ENCODE results near the gene IFI30.

IFI30 gene

DNA sequence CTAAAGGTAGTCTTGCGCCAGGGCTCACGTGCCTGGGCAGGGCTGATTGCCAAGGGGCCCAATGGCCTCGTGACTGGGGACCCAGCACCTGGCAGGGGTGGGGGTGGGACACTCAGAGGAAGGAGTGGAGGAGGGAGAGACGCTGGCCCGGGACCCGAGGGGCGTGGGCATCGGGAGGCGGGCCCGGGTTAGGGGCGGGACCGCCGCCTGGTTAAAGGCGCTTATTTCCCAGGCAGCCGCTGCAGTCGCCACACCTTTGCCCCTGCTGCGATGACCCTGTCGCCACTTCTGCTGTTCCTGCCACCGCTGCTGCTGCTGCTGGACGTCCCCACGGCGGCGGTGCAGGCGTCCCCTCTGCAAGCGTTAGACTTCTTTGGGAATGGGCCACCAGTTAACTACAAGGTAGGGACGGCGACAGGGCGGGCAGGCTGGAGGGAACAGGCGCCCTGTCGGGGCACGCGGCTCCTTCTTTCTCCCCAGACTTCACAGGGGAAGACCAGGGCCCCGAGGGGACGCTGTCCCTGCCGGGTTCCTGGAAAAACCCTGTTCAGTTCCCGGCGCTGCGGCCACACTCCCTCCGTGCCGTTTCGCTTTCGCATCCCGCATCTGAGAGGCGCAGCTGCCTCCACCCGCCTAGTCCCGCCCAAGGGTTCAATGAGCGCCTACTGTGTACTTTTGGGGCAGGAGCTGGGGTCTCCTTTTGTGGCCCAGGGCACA lies at the start of gene IFI30:
TSS of gene IFI30 (plus strand) at position 242 of the 717 bp plus-strand sequence. CDS start at position 271, 29 bp downstream.
- Histone ChIP-seq H3K27me3 (no peaks in the 10 kb centered on the region), H3K4me3 (peak within 1 kb of the TSS; percentile 74), H3K4me2 (peak within 1 kb of the TSS; percentile 92), H3K9me3 (no peaks in the 10 kb centered on the region), H4K20me1 (no peaks in the 10 kb centered on the region), H3K9ac (peak within 1 kb of the TSS; percentile 69), H3K36me3 (peaks cover 23% of the 10 kb centered on the region), H3K4me1 (peaks cover 77% of the 10 kb centered on the region), H3K27ac (peak within 1 kb of the TSS; percentile 69)
- TF ChIP-seq Cebpa-rat (IDR thresholded peaks at IDR 0.05), result no peak

DNA sequence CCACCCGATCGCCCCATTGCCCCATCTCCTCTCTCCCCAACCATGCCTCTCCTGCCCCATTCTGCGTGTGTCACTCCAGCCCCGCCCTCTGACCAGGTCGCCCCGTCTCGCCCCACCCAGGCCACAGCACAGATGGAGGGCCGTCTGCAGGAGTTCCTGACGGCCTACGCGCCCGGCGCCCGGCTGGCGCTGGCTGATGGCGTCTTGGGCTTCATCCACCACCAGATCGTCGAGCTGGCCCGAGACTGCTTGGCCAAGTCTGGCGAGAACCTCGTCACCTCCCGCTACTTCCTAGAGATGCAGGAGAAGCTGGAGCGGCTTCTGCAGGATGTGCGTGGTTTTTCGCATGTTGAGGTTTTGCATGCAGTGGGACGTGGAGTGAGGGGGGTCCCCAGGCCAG lies 49.8 kb upstream of the IFI30 start:
- Histone ChIP-seq H4K20me1 (peaks cover 47% of the 10 kb centered on the region), H3K9ac (no peak overlapping the region), H3K27me3 (no peaks in the 10 kb centered on the region), H3K4me2 (no peak overlapping the region), H3K9me3 (no peaks in the 10 kb centered on the region), H3K4me1 (peaks cover 27% of the 10 kb centered on the region), H3K27ac (no peak overlapping the region), H3K4me3 (no peak overlapping the region), H3K36me3 (peaks cover 87% of the 10 kb centered on the region)
- TF ChIP-seq Cebpa-rat (IDR thresholded peaks at IDR 0.05), result no peak

DNA sequence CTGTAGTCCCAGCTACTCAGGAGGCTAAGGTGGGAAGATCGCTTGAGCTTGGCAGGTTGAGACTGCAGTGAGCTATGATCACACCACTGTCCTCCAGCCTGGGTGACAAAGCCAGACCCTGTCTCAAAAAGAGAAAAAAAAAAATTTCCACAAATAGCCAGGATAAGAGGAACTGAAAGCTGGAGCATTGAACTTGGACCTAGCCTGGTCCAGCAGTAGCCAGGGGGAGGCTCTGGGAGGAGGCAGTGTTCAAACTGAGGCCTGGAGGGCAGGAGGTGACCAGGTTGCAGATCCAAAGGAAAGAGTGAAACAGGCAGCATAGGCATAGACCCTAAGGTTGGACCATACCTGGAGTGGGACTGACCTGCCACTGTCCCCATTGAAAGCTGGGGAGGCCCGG lies 47.5 kb upstream of the IFI30 start:
- H3K9me3 ChIP-seq, result no peaks in the 10 kb centered on the region
- peaks cover 96% of the 10 kb centered on the region for H3K36me3 ChIP-seq
- no peak overlapping the region for H3K27ac ChIP-seq
- peaks cover 16% of the 10 kb centered on the region for H3K4me1 ChIP-seq
- no peak for TF ChIP-seq Cebpa-rat (IDR thresholded peaks at IDR 0.05)
- no peak overlapping the region for H3K4me3 ChIP-seq
- H4K20me1 ChIP-seq, result peaks cover 36% of the 10 kb centered on the region
- no peak overlapping the region for H3K9ac ChIP-seq
- H3K4me2 ChIP-seq, result no peak overlapping the region
- H3K27me3 ChIP-seq, result no peaks in the 10 kb centered on the region

DNA sequence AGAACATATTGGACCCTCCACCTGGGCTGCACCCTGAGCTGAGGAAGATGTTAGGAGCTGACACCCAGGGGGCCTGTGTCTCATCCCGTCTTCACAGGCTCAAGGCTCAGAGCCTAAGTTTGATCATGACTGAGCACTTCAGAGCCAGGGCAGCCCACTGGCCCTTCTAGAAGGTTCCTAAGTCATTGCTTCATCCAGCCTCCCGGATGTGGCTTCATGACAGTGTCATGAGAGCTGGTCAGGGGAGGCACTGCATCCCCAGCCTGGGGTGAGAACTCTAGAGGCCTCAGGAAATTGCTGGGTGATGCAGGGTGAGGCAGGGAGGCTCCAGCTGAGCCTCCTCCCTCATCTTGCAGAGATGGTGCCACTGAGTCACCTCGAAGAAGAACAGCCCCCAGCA lies 45.6 kb upstream of the IFI30 start:
- Histone ChIP-seq H3K27me3 (no peaks in the 10 kb centered on the region), H3K4me1 (peaks cover 6% of the 10 kb centered on the region), H3K4me3 (no peak overlapping the region), H3K9ac (no peak overlapping the region), H3K27ac (no peak overlapping the region), H3K9me3 (no peaks in the 10 kb centered on the region), H4K20me1 (peaks cover 17% of the 10 kb centered on the region), H3K4me2 (no peak overlapping the region), H3K36me3 (peaks cover 95% of the 10 kb centered on the region)
- TF ChIP-seq Cebpa-rat (IDR thresholded peaks at IDR 0.05), result no peak

DNA sequence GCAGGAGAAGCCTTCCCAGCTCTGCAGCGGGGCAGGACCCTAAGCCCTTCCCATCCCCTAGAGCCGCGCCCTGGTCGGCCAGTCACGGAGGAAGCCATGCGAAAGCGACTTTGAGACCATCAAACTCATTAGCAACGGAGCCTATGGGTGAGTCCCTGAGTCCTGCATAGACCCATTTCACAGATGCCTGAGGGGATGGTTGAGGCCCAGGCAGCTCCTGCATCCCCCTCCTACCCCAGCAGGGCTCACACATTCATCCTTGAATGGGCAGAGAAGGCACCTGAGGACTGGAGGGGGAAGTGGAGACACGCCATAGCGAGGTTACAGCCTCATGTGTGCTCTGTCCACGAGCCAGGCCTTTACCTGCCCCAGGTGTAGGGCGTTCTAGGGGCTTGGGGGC lies 44.8 kb upstream of the IFI30 start:
- no peaks in the 10 kb centered on the region for H3K9me3 ChIP-seq

DNA sequence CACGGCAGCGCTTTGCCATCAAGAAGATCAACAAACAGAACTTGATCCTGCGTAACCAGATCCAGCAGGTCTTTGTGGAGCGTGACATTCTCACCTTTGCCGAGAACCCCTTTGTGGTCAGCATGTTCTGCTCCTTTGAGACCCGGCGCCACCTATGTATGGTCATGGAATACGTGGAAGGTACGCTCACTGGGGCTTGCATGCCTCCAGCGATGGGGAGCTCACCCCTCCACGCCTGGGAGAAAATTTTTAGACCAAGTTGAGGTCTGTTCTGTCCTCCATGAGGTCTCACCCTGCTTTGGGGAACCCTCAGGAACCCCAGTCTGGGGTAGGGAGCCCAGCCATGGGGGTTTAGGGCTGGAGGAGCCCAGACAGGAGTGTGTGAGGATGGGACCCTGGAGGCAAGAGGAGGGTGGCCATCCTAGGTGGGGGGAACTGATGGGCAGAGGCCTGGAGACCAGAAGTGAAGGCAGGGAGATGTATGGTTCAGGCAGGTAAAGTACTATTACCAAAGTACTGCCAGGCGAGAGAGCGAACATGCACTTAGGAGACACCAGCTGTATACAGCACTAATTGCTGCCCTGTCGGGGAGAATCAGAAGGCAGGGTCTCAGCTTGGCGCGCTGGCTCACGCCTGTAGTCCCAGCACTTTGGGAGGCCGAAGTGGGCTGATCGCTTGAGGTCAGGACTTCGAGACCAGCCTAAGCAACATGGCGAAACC lies 42.9 kb upstream of the IFI30 start:
- H3K27me3 ChIP-seq, result no peaks in the 10 kb centered on the region
- no peak overlapping the region for H3K9ac ChIP-seq
- no peak overlapping the region for H3K4me2 ChIP-seq
- H3K27ac ChIP-seq, result no peak overlapping the region
- TF ChIP-seq Cebpa-rat (IDR thresholded peaks at IDR 0.05), result no peak
- H3K36me3 ChIP-seq, result peaks cover 95% of the 10 kb centered on the region
- H4K20me1 ChIP-seq, result peaks cover 12% of the 10 kb centered on the region; the same call in 1 of the 2 replicates
- H3K4me1 ChIP-seq, result no peaks in the 10 kb centered on the region
- no peaks in the 10 kb centered on the region for H3K9me3 ChIP-seq
- H3K4me3 ChIP-seq, result no peak overlapping the region

More for the DNA sequence above, 44.8 kb upstream of the IFI30 start:
- Histone ChIP-seq H3K4me1 (no peaks in the 10 kb centered on the region), H3K27ac (no peak overlapping the region), H3K36me3 (peaks cover 95% of the 10 kb centered on the region), H3K4me2 (no peak overlapping the region), H3K4me3 (no peak overlapping the region), H3K27me3 (no peaks in the 10 kb centered on the region), H4K20me1 (peaks cover 12% of the 10 kb centered on the region; the same call in 1 of the 2 replicates), H3K9ac (no peak overlapping the region)
- TF ChIP-seq Cebpa-rat (IDR thresholded peaks at IDR 0.05), result no peak

DNA sequence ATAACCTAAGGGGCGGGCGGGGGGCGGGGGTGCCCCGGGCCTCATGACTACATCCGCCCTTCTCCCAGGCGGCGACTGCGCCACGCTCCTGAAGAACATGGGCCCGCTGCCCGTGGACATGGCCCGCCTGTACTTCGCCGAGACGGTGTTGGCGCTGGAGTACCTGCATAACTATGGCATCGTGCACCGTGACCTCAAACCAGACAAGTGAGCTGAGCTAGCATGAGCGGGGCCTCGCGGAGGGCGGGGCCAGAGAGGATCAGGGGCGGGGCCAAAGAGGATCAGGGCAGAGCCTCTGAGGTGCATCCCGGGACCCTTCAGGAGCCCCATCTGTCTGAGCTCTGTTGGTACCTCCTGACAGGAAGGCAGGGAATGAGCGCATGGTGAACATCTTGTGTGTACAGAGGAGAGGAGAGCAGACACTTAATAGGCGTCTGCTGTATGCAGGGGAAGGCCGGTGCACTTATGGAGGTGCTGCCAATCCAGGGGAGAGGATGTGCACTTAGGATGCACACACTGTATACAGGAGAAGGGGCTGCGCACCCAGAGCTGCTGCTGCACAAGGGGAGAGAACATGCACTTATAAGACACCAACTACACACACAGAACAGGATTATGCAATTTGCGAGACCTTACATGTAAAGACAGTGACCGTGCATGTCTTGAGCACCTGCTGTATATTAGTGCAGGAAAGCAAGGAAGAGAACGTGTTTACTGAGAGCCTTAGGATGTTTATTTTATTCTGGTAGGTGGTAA lies 41.6 kb upstream of the IFI30 start:
- Histone ChIP-seq H3K9ac (no peak overlapping the region), H3K4me1 (no peaks in the 10 kb centered on the region), H3K27me3 (no peaks in the 10 kb centered on the region), H3K9me3 (no peaks in the 10 kb centered on the region), H4K20me1 (peaks cover 12% of the 10 kb centered on the region; the same call in 1 of the 2 replicates), H3K4me3 (no peak overlapping the region), H3K36me3 (peaks cover 99% of the 10 kb centered on the region), H3K4me2 (no peak overlapping the region), H3K27ac (no peak overlapping the region)
- TF ChIP-seq Cebpa-rat (IDR thresholded peaks at IDR 0.05), result no peak

DNA sequence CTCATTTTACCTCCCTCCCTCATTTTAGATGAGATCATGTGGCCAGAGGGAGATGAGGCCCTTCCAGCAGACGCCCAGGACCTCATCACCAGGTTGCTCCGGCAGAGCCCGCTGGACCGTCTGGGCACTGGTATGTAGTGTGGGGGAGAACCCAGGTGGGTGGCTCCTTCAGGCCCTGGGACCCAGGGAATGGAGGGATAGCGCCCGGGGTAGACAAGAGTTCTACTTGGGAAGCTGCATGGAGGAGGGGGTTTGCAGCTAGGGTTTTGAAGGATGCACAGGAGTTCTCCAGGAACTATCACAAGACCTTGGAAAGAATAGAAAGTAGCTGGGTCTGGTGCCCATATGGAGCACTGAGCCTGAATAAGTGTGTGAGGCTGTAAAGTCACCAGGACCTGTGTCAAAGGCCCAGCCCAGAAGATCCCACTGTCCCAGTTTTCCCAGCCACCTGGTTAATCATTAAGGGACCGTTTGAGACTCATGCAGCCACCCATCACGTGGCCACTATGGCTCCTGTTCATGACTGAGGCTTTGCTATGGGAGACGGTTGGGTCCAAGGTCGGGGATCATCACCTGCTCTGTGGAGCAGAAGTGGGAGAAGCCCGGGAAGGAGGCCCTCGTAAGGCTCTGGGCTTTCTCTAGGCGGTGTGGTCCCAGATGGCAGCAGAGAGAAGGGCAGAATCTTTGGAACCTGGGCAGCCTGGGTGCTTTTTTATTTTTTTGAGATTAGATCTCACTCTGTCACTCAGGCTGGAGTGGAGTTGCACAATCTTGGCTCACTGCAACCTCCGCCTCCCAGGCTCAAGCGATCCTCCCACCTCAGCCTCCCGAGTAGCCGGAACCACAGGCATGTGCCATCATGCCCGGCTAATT lies 37.7 kb upstream of the IFI30 start:
- Histone ChIP-seq H3K4me2 (no peak overlapping the region), H3K36me3 (peaks cover 96% of the 10 kb centered on the region), H3K9me3 (no peaks in the 10 kb centered on the region), H4K20me1 (peaks cover 9% of the 10 kb centered on the region; the same call in 1 of the 2 replicates), H3K9ac (no peak overlapping the region), H3K4me1 (no peaks in the 10 kb centered on the region), H3K27me3 (no peaks in the 10 kb centered on the region), H3K4me3 (no peak overlapping the region), H3K27ac (no peak overlapping the region)
- TF ChIP-seq Cebpa-rat (IDR thresholded peaks at IDR 0.05), result 0 out of 2 replicates have a peak, but pooled peaks have one; percentile 9

DNA sequence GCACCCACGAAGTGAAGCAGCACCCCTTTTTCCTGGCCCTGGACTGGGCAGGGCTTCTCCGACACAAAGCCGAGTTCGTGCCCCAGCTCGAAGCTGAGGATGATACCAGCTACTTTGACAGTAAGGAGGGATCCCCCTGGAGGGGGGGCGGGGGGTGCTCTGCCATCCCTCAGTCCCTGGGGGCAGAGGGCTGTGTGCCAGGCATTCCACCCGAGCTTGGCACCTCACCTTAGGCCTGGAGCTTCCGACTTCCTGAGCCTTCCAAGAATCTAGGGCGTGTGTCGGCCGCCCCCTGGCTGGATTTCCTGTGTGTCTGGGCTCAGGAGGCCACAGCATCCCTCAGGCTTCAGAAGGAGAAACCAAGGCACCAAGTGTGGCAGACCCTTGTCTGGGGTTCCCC lies 36.4 kb upstream of the IFI30 start:
- Histone ChIP-seq H3K4me1 (no peaks in the 10 kb centered on the region), H3K36me3 (peaks cover 97% of the 10 kb centered on the region), H3K9me3 (no peaks in the 10 kb centered on the region), H4K20me1 (0 out of 2 replicates have a peak, but pooled peaks cover 6% of the 10 kb centered on the region), H3K27ac (no peak overlapping the region), H3K27me3 (no peaks in the 10 kb centered on the region), H3K9ac (no peak overlapping the region), H3K4me2 (no peak overlapping the region), H3K4me3 (no peak overlapping the region)
- TF ChIP-seq Cebpa-rat (IDR thresholded peaks at IDR 0.05), result no peak
